ENCODE data around the gene ATG14. TPM values are rescaled to one million over a fixed set of nuclear protein-coding genes. Genes with fewer than 3 reads are reported as not detected.
"Not testable (repeated sequence)": the region's sequence is repeated elsewhere in the genome, so short reads cannot be mapped to it uniquely, and the experiment has no call there.

The ATG14 gene
- total RNA-seq, 2 donors from 2014 or later = 10.6 to 10.9 TPM

GRCh38 chr14:55427439-55427838 lies 15.8 kb upstream of the ATG14 start:
- intact Hi-C loops (cut with DNase I) = no loop called here
- no peak overlapping the region for H3K4me3 ChIP-seq
- ATAC-seq (no peak), DNase-seq (no peak)
- no peaks in the 10 kb centered on the region for H3K4me1 ChIP-seq
- no peaks in the 10 kb centered on the region for H3K27me3 ChIP-seq
- TF ChIP-seq POLR2A (IDR thresholded peaks at IDR 0.05) (no peak), CTCF (IDR thresholded peaks at IDR 0.05) (no peak)
- no peaks in the 10 kb centered on the region for H3K9me3 ChIP-seq
- no peaks in the 10 kb centered on the region for H3K36me3 ChIP-seq (replicated peaks in 1 of 2; ENCODE audit: insufficient read depth in 1 of 2, low read depth in 2 of 2)
- H3K27ac ChIP-seq = no peak overlapping the region
- WGBS, 2 donors = 43 to 44% methylated on average over 7 of the region's 7 CpGs

DNA sequence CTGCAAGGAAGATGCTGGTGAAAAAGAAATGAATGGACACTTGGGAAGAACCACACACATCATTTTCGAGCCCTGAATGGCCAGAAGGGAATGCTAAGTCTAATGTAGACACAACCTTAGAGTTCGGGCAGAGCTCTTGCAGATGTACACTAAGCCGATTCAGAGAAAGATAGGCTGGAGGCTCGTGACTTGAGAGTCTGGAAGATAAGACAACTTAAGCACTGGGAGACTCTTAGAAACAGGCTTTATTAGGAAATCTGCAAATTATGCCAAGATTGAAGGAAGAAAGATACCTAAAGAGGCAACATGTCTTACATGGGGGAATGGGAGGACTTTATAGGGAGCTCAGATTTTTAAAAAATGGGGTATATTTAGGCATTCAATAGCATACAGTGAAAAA lies 15.3 kb upstream of the ATG14 start:
- TF ChIP-seq CTCF (IDR thresholded peaks at IDR 0.05) = no peak
- TF ChIP-seq POLR2A (IDR thresholded peaks at IDR 0.05) = no peak
- ATAC-seq (no peak), DNase-seq (no peak)
- no peak overlapping the region for H3K4me3 ChIP-seq
- no peak overlapping the region for H3K27ac ChIP-seq
- no peaks in the 10 kb centered on the region for H3K9me3 ChIP-seq
- no peaks in the 10 kb centered on the region for H3K27me3 ChIP-seq
- H3K4me1 ChIP-seq = no peaks in the 10 kb centered on the region
- intact Hi-C loops (cut with DNase I) = no loop called here
- no peaks in the 10 kb centered on the region for H3K36me3 ChIP-seq (replicated peaks in 1 of 2; ENCODE audit: insufficient read depth in 1 of 2, low read depth in 2 of 2)
- whole genome bisulfite sequencing, 2 donors = 58 to 63% methylated on average over 4 of the region's 4 CpGs

- no peaks in the 10 kb centered on the region for H3K36me3 ChIP-seq (replicated peaks in 1 of 2; ENCODE audit: insufficient read depth in 1 of 2, low read depth in 2 of 2)
- 50 to 80% methylated on average over 1 of the region's 1 CpG for WGBS, 2 donors
- TF ChIP-seq CTCF (IDR thresholded peaks at IDR 0.05) (no peak), POLR2A (IDR thresholded peaks at IDR 0.05) (no peak)
- H3K27me3 ChIP-seq = no peaks in the 10 kb centered on the region
- no peaks in the 10 kb centered on the region for H3K4me1 ChIP-seq
- no peak overlapping the region for H3K27ac ChIP-seq
- no peaks in the 10 kb centered on the region for H3K9me3 ChIP-seq
- ATAC-seq (no peak), DNase-seq (no peak)
- intact Hi-C loops (cut with DNase I) = no loop called here
- H3K4me3 ChIP-seq = no peak overlapping the region
Measured at GRCh38 chr14:55425091-55425490, 13.5 kb upstream of the ATG14 start.

DNA sequence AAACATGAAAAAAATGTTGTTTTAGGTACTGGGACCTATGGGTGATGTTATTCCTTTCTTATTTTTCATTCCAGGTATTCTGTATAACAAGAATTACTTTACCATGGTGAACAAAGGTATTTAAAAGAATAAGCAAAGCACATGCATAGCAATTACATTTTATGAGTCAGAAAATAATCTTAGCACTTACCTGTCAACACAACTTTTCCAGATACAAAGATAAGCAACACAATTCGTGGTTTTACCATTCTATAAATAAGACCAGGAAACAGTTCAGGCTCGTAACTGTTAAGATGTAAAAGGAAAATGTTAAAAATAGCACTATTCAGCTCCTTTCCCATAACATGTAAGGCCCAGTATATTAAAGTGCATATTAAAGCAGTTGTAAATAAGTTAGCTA lies 12.3 kb upstream of the ATG14 start:
- no peaks in the 10 kb centered on the region for H3K4me1 ChIP-seq
- TF ChIP-seq CTCF (IDR thresholded peaks at IDR 0.05) (no peak), POLR2A (IDR thresholded peaks at IDR 0.05) (no peak)
- no peaks in the 10 kb centered on the region for H3K9me3 ChIP-seq
- no peak overlapping the region for H3K4me3 ChIP-seq
- 26 to 34% methylated on average over 2 of the region's 2 CpGs for WGBS, 2 donors
- no peak overlapping the region for H3K27ac ChIP-seq
- DNase-seq = no peak
- no peak for ATAC-seq
- no peaks in the 10 kb centered on the region for H3K36me3 ChIP-seq (replicated peaks in 1 of 2; ENCODE audit: insufficient read depth in 1 of 2, low read depth in 2 of 2)
- intact Hi-C loops (cut with DNase I) = no loop called here
- H3K27me3 ChIP-seq = no peaks in the 10 kb centered on the region

DNA sequence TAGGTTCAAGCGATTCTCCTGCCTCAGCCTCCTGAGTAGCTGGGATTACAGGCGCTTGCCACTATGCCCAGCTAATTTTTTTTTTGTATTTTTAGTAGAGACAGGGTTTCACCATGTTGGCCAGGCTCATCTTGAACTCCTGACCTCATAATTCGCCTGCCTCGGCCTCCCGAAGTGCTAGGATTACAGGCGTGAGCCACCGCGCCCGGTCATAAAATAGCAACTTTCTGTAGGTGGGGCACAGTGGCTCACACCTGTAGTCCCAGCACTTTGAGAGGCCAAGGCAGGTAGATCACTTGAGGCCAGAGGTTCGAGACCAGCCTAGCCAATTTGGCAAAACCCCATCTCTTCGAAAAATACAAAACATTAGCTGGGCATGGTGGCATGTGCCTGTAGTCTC lies 10.7 kb upstream of the ATG14 start:
- H3K36me3 ChIP-seq (replicated peaks in 1 of 2; ENCODE audit: insufficient read depth in 1 of 2, low read depth in 2 of 2); H3K27me3 ChIP-seq; ATAC-seq; H3K4me1 ChIP-seq; H3K4me3 ChIP-seq; H3K27ac ChIP-seq; H3K9me3 ChIP-seq; intact Hi-C loops (cut with DNase I); DNase-seq: not testable (repeated sequence)
- WGBS, 2 donors = 74 to 78% methylated on average over 11 of the region's 11 CpGs
